GM18508 (cell line): ENCODE results near the gene SYNJ1.
"Not testable (repeated sequence)": the region's sequence is repeated elsewhere in the genome, so short reads cannot be mapped to it uniquely, and the experiment has no call there.

ENCODE experiments used
- ATAC-seq: cut with Tn5 transposase; IDR thresholded peaks from one replicate; pipeline ENCODE4 v1.9.1; 2021; ENCODE audit warnings: moderate number of reproducible peaks; ENCODE audit not compliant: insufficient read depth, unreplicated experiment

The SYNJ1 gene

DNA sequence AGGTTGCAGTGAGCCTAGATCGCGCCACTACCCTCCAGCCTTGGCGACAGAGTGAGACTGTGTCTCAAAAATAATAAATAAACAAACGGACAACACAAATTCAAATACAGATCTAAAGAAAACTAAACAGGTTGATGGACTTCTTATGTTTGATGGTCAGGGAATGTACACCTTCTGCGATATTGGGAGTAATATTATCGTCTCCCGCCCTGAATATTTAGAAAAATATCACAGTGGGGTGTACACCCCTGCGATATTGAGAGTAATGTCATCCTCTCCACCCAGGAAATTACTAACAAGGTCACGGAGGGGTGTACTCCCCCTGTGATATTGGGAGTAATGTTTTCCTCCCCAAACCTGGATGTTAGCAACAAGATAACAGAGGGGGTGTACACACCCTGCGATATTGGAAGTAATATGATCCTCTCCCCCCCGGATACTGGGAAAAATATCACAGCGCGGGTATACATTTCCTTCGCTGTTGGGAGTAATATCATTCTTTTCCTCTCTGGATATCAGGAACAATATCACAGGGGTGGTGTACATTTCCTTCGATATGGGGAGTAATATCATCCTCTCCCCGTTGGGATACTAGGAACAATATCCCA lies 114.3 kb downstream of the SYNJ1 start:
- ATAC-seq, result no peak

DNA sequence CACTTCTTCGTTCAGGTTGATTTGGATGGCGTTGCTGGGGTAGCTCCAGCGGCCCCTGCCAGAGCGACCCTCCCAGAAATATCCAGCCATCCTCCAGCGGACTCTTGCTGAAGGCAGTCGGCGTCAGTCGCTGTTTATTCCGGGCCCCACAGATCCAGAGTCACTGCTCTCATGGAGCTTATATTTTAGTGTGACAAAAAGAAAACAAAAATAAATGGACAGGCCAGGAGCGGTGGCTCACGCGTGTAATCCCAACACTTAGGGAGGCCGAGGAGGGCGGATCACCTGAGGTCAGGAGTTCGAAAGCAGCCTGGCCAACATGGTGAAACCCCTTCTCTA lies 114.8 kb downstream of the SYNJ1 start:
- ATAC-seq, result no peak

DNA sequence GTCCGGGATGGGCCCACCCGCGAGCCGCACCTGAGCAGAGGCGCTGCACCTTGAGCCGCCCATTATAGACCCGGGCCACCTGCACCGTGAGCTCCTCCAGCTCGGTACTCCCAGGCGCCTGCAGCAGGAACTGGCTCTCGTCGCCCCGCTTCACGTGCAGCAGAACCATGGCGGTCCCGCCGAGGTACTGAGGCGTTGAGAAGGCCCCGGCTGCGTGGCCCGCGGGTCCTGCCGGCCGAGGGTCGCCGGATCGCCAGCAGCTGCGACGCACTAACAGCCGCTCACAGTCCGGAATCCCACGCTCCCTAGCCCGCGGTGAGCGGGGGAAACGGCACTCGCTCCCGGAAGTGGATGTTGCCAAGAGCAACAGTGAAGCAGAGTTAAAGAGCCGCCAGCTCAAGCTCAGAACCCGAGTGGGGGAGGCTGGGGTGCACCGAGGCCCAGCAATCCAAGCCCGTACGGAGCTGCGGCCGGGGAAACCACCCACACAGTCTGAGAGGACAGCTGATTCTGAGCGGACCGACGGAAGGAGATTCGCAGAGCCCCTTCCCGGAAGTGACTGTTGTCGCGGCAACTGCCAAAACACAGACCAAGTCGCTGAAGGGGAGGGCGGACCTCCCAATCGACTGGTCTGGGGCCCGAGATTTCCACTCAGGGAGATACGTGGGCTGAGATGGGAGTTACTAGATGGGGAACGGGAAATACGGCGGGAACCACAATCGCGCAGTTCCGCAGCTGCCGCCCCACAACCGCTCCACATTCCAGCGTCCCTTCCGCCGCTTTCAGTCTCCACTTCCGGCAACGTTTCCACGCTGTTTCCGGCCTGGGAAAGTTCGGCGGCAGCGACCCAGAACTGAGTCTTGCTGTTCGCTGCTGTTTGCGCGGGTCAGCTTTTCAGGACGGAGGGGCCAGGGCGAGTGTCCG lies 115.5 kb downstream of the SYNJ1 start, which contains the start of gene CFAP298:
TSS of gene CFAP298 (minus strand) at position 303 of the 924 bp plus-strand sequence. CDS start at position 169, 134 bp downstream.
- ATAC-seq, result peak; percentile 86

DNA sequence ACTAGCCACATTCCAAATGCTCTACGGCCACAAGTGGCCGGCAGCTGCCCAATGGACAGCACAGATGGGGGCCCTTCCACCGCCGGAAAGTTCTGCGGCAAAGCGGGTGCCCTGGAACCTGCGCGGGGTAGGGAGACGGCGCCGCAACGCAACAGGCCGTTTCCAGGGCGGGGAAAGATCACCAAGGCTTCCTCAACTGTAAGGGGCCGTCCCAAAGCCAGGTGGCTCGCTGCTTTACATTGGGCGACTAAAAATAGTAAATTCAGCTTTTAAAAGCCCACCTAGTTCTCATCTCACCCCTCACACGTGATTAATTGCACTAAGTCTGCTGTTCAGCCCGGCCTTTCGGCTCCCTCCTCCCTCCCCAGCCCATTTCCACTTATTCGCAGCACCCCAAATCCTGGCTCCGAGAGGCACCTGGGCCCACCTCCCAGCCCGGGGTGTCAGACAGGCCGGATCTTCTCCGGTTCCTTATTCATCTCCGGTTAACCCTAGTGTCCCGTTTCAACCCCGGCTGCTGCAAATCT lies 116.3 kb downstream of the SYNJ1 start:
- no peak for ATAC-seq

DNA sequence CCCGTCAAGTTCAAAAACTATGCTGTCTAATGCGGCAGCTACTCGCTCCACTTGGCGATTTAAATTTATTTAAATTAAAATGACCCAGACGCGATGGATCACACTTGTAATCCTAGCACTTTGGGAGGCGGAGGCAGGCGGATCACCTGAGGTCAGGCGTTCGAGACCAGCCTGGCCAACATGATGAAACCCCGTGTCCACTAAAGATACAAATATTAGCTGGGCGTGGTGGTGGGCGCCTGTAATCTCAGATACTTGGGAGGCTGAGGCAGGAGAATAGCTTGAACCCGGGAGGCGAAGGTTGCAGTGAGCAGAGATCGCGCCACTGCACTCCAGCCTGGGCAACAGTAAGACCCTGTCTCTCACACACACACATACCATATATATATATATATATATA lies 116.9 kb downstream of the SYNJ1 start:
- not testable (repeated sequence) for ATAC-seq

DNA sequence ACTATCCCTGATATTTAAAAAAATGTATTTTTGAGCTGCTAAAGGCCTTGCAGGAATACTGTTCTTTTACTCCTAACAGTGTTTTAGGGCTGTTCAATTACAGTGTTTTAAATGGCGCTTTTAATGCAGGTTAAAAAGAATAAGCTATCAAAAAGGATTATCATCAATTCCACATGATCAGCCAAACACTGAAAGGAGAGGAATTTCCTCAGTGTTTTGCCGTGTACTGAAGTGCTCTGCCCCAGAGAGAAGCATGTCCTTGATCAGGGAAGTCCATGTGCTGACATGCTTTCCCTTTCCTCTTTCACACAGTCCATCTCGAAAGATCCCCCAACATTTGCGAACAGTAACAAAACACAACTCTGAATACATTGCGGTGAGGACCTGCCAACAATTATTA lies 119.0 kb downstream of the SYNJ1 start:
- no peak for ATAC-seq

DNA sequence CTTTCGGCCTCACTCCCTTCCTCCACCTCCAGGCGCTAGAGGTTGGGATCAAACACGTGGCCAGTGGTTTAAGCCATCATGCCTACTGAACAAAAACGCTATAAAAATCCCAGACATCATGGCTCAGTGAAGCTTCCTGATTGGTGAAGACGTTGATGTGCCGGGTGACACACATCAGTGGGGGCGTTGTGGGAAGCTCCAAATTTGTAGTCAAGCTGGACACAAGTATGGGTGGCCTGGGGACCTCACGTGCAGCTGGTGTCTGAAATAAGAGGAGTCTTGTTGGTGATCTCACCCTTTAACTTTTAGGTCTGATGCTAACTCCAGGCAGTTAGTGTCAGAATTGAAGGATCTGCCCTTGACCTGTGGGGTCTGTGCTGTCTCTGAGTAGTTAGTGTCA lies 122.3 kb downstream of the SYNJ1 start:
- no peak for ATAC-seq

DNA sequence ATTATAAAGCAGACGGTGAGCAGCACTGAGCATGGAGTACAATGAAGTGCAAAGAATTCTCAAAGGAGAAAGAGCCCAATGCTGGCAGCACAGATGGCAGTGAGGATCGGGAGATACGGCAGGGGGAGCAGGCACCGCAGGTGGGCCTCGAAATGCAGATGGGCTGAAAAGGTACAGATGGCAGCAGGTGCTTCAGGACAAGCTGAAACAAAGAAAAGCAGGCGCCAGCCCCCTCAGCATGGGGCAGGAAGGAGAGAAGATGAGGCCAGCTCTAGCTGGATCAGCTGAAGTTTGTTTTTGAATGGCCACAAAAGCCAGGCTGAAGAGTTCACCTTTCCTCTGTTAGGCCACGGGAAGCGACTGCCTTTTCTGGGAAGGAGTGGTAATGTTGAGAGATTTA lies 123.3 kb downstream of the SYNJ1 start:
- no peak for ATAC-seq

DNA sequence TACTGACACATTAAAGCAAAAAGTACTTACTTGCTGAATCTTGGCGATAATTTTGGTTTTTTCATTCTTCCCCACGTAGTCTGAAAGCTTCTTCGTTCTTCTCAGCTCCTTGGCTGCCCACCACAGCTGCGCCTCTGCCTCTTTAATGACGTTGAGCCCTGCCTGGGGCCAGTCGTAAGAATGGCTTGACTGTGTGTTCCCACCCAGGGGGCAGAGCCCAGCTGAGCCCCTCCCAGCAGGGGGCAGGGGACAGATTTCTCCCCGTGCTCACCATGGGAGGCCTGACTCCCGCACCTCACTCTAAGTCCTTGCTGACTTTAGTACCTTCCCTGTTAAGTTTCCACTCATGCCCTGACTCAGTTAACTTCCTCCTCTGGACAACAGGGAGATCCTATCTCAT lies 124.7 kb downstream of the SYNJ1 start:
- ATAC-seq, result no peak

DNA sequence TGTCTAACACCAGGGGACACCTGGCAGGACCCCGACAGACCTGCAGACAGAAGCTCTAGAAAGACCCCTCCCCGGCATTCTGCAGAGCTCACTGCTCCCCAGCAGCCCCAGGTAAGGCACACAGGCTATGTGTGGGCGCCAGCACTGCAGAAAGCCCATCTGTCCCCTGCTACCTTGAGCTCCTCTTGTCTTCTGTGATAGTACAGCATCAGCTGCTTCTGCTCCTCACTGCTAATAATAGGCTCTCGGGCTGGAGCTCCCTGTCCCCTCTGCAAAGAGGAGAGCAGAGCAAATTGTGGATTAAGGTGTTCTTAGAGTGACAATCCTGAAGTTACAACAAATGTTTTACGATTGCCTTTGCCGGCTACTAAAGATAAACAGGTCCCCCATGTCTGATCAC lies 125.7 kb downstream of the SYNJ1 start:
- ATAC-seq, result no peak

DNA sequence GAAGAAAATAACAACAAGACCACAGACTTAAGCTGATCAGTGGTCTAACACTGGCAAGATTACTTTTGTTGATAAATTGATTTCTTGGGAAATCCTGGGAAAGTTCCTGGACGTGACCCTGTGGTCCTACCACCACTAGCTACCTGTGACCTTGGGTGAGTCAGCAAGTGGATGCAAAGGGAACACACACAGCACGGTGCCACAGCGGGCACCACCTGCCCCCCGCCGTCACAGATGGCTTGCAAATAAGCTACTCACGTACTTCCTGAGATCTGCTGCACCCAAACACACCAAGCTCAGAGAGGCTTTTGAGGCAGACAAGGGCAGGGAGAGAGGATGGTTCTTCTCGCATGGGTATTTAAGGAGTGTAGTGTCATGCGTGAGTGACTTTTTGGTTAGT lies 128.3 kb downstream of the SYNJ1 start:
- no peak for ATAC-seq

DNA sequence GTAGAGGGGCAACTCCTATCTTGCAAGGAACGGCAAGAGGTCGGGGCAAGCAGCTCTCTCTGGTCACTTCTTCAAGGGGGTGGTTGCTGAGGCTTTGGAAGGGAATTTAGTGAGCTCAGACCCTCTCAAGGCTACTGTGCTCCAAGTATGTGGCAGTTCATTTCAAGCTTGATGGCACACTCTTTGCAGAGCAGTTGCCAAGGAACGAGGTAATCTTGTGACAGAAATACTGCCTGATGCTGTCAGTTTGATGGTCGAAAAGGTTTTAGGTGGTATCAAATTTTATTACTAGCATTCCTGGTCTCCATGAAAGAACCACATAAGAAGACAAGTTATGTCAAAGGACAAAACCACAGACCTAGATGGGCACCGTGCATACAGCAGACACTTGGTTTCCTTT lies 128.7 kb downstream of the SYNJ1 start:
- no peak for ATAC-seq

DNA sequence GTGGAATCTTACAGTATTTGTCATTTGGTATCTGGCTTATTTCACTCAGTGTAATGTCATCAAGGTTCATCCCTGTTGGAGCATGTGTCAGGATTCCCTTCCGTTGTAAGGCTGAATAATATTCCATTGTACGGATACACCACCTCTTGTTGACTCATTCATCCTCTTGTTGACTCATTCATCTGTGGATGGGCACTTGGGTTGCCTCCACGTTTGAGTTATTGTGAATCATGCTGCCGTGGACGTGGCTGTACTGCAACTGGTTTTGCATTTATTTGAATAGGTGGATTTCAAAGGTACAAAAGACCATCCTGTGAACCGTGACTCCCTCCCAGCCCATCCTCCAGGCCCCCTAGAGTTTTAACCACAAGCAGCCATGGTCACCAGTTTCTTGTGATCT lies 130.6 kb downstream of the SYNJ1 start:
- no peak for ATAC-seq

DNA sequence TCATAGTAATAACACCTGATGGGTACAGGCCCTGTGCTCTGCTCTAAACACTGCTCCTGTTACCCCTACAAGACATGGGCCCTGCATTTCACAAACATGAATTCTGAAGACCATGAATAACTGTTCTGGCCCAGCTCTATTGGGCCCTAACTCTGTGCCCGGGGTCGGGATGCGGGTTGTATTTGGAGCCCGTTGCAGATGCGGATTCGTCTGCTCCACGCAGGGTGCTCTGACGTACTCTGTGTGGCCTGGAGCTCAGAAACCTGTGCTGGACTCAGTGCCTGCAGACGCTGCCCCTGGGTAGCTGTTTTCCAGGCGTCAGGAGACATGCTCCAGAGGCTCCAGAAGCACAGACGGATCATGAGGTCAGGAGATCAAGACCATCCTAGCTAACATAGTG lies 132.4 kb downstream of the SYNJ1 start:
- no peak for ATAC-seq

DNA sequence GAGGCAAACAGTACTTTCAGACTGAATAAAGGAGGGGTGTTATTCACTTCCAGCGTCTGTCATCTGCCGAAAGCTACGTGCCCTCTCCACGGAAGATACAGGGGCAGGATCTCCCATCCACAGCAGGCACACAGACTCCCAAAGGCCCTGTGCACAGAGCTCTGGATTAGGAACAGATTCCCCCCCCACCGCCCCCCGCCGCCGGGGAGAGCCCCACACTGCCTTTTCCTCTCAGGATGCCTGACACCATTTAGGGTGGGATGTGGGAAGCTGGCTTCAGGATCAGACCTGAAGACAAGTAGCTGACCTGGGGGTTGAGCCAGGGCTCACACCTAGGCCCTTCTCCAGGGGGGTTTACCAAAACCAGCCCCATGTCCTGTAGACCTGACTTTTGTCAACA lies 134.1 kb downstream of the SYNJ1 start:
- no peak for ATAC-seq

DNA sequence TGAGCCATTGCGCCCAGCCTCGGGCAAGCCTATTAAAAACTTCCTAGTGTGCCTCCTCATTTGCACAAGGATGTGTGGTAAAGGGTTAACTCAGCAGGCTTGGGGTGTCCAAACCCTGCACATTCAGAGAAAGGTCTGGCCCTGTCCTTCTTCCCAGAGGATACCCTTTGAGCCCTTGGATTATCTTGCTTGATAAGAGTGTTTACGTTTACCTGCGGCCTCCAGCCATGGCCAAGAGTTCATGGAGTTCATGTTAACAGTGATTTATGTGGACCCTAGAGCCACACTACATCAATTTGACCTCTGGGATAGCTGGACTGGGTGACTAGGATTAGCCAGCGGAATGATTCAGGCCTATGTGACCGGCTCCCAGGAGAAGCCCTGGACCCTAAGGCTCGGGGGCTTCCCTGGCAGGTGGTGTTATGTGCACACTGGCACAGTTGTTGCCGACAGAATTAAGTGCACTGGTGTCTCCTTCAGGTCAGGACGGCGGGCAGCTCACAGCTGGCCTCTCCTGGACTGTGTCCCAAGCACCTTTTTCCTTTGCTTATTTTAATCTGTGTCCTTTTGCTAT lies 134.8 kb downstream of the SYNJ1 start:
- no peak for ATAC-seq

DNA sequence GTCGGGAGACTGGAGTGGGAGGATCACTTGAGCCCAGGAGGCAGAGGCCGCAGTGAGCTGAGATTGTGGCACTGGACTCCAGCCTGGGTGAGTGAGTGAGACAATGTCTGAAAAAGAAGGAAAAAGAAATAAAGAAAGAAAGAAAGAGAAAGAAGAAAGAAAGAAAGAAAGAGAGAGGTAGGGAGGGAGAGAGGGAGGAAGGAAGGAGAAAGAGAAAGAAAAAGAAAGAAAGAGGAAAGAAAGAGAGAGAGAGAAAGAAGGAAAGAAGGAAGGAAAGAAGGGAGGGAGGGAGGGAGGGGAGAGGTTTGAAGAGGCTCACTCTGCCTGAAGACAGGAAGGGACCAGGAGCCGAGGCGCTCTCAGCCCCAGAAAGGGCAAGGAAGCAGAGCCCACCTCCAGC lies 137.7 kb downstream of the SYNJ1 start:
- no peak for ATAC-seq

DNA sequence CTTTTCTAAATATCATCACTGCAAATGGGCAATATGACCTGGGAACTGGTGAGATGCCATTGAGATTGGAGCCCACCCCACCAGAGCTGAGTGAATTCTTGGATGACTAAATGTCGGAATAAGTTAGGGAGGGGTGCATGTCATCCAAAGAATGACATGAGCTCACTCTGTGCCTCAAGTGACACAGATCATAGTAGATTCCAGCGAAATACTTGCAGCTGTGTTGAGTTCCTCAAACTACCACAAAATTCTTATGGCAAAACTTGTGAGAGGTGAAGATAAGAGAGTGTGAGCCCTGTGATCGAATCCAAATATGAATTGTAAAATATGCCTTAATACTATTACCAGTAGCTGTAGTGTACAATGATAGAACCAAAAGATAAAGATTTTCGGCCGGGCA lies 140.2 kb downstream of the SYNJ1 start:
- no peak for ATAC-seq

DNA sequence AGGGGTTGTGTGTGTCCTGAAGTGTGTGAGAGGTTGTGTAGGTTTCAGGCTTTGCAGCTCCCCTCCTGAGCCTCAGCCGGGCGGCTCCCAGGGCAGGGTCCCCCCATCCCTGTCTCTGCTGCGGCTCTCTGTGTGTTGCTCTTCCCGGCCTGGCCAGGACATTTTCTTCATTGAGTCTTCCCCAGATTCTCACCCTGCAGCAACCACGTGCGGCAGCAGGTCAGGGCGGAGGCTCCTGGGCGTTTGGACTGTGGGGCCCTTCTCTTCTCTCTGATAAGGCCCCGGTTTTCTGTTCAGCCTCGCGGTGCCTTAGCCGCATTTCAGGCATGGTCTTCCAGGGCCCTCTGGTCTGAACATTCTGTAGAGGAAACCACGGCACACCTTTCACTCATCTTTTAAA lies 140.7 kb downstream of the SYNJ1 start:
- no peak for ATAC-seq

DNA sequence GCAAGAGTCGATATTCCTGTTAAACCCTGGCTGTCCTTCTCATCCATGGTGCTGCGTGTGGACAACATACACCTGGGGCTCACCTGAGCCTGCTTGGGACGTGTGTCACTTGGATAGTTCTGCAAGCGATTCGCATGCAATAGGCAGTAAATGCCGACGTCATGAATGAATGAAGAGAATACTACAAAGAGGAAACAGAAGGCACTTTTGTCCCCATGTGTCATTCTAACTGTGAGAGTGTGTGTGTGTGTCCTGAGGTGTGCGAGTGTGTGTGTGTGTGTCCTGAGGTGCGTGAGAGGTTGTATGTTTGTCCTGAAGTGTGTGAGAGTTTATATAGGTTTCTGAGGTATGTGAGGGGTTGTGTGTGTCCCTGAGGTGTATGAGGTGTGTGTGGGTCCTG lies 141.8 kb downstream of the SYNJ1 start:
- no peak for ATAC-seq

DNA sequence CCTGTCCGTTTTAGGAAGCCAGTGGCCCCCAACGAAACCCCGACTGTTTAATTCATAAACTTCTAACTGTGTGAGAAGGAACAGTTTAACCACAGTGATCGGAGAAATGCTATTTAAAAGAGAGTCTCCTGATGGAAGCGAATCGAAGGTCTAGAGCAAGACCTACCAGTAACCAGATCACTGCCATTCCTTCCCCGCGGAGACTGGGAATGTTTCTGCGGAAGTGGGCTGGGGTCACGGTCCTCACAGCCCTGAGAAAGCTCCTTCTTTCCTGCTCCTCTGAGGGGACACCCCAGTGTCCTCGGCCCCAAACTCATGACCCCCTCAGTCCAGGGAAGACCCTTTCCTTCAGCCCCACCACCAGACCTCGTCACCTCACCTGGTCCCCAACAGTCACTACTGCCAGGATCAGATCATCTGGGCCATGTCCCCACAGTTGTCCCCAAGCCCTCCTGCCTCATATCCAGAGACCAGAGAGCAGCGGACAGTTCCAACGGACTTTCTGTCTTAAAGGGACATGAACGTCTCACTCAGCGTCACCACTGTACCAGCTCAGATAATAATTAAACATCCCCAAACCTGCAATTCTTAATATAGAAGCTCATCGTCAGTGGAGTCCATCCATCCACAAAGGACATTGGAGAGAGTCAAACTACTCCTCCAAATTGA lies 142.6 kb downstream of the SYNJ1 start, which contains the start of gene TCP10L:
TSS of gene TCP10L (minus strand) at position 482 of the 669 bp plus-strand sequence. CDS start 1,219 bp downstream, outside the sequence.
- ATAC-seq, result no peak
